CD14-positive monocyte (primary cell): ENCODE results near the gene SCNN1B. TPM values are rescaled to one million over a fixed set of nuclear protein-coding genes. Genes with fewer than 3 reads are reported as not detected.

Source experiments
- DNase-seq, 3 donors: peaks; one replicate each; pipeline ENCODE4 v3.0.0-alpha.2; 2011 to 2022
- H2AFZ ChIP-seq: 2 replicates; pipeline ENCODE4 v1.6.0; 2012; ENCODE audit warnings: mild to moderate bottlenecking, low read depth, low read length, inconsistent platforms; ENCODE audit not compliant: insufficient read depth, poor library complexity, severe bottlenecking
- H3K27ac ChIP-seq, 2 donors: 1 replicate in 1 of 2; 2 replicates in 1 of 2; pipeline ENCODE4 v1.5.1; 2012 to 2013; ENCODE audit warnings: low read length in 2 of 2, control low read depth in 1 of 2, inconsistent platforms in 1 of 2, low read depth in 1 of 2, mild to moderate bottlenecking in 1 of 2
- H3K27me3 ChIP-seq, 2 donors: one replicate each; pipeline versions ENCODE4 v1.6.0 to v1.6.1; 2011 to 2013; ENCODE audit warnings: low read length in 2 of 2; ENCODE audit not compliant: control insufficient read depth in 2 of 2, insufficient read depth in 2 of 2
- H3K36me3 ChIP-seq, 2 donors: replicated peaks in 1 of 2; 1 replicate in 1 of 2; 2 replicates in 1 of 2; pipeline versions ENCODE4 v1.5.1 to v1.6.1; 2012 to 2013; ENCODE audit warnings: low read length in 2 of 2, control low read depth in 1 of 2, inconsistent platforms in 1 of 2, mild to moderate bottlenecking in 1 of 2; ENCODE audit not compliant: insufficient read depth in 2 of 2, control insufficient read depth in 1 of 2
- H3K4me1 ChIP-seq, 2 donors: 1 replicate in 1 of 2; 2 replicates in 1 of 2; pipeline versions ENCODE4 v1.5.1 to v1.6.1; 2012 to 2013; ENCODE audit warnings: low read length in 2 of 2, control low read depth in 1 of 2, inconsistent platforms in 1 of 2, mild to moderate bottlenecking in 1 of 2, moderate library complexity in 1 of 2; ENCODE audit not compliant: insufficient read depth in 2 of 2, control insufficient read depth in 1 of 2
- H3K4me2 ChIP-seq: replicated peaks from 2 replicates; pipeline ENCODE3; 2012; ENCODE audit warnings: low read length, moderate library complexity, mild to moderate bottlenecking; ENCODE audit not compliant: poor library complexity, severe bottlenecking; ENCODE audit errors: extremely low read depth
- H3K4me3 ChIP-seq, 3 experiments: fragments of 200-600 bp in 1 of 3; sonication (generic) in 1 of 3; replicated peaks in 1 of 3; 1 replicate in 2 of 3; 2 replicates in 1 of 3; pipeline ENCODE4 v1.5.1; 2011 to 2013; ENCODE audit warnings: low read length in 3 of 3, mild to moderate bottlenecking in 3 of 3, control low read depth in 2 of 3, low read depth in 2 of 3, inconsistent platforms in 1 of 3, moderate library complexity in 1 of 3
- H3K79me2 ChIP-seq: 2 replicates; pipeline ENCODE4 v1.6.0; 2012; ENCODE audit warnings: mild to moderate bottlenecking, control low read depth, inconsistent platforms, low read length, moderate library complexity; ENCODE audit not compliant: insufficient read depth
- H3K9ac ChIP-seq: 2 replicates; pipeline ENCODE4 v1.6.0; 2017; ENCODE audit warnings: low read length, mild to moderate bottlenecking; ENCODE audit not compliant: insufficient read depth, poor library complexity, severe bottlenecking
- H3K9me3 ChIP-seq, 2 donors: replicated peaks in 1 of 2; 1 replicate in 1 of 2; 2 replicates in 1 of 2; pipeline versions ENCODE4 v1.5.1 to v1.6.1; 2012 to 2013; ENCODE audit warnings: low read length in 2 of 2, control low read depth in 1 of 2; ENCODE audit not compliant: control insufficient read depth in 1 of 2, insufficient read depth in 1 of 2
- H4K20me1 ChIP-seq: 2 replicates; pipeline ENCODE4 v1.6.0; 2012; ENCODE audit warnings: mild to moderate bottlenecking, low read length, control low read depth, moderate library complexity; ENCODE audit not compliant: insufficient read depth
- H3K27ac Mint-ChIP-seq, 7 donors: one replicate each; pipeline ENCODE4 v1.8.0; 2020; ENCODE audit warnings: mild to moderate bottlenecking in 7 of 7, mixed read lengths in 7 of 7, moderate library complexity in 6 of 7, inconsistent platforms in 2 of 7
- H3K27me3 Mint-ChIP-seq, 3 donors: one replicate each; pipeline ENCODE4 v1.8.0; 2021 to 2022; ENCODE audit warnings: low read depth in 3 of 3, mild to moderate bottlenecking in 3 of 3, mixed read lengths in 3 of 3, moderate library complexity in 3 of 3, inconsistent platforms in 1 of 3
- H3K36me3 Mint-ChIP-seq, 2 donors: one replicate each; pipeline ENCODE4 v1.8.0; 2020; ENCODE audit warnings: mixed read lengths in 2 of 2, inconsistent platforms in 1 of 2, mild to moderate bottlenecking in 1 of 2
- H3K4me1 Mint-ChIP-seq: one replicate; pipeline ENCODE4 v1.8.0; 2020; ENCODE audit warnings: mild to moderate bottlenecking, mixed read lengths
- H3K4me3 Mint-ChIP-seq, 2 donors: one replicate each; pipeline ENCODE4 v1.8.0; 2020; ENCODE audit warnings: mild to moderate bottlenecking in 2 of 2, mixed read lengths in 2 of 2, moderate library complexity in 1 of 2
- H3K9me3 Mint-ChIP-seq, 7 donors: one replicate each; pipeline ENCODE4 v1.8.0; 2020 to 2022; ENCODE audit warnings: mixed read lengths in 7 of 7, mild to moderate bottlenecking in 6 of 7, moderate library complexity in 6 of 7, inconsistent platforms in 2 of 7
- CTCF ChIP-seq: fragments of 200-600 bp; IDR thresholded peaks from one replicate; pipeline ENCODE4 v1.8.0; 2022; ENCODE audit warnings: antibody characterized with exemption, mild to moderate bottlenecking
- WGBS: methylation state at CpG from one replicate; pipeline ENCODE4 v1.1.5; 2013; ENCODE audit warnings: missing lambda C conversion rate; ENCODE audit not compliant: insufficient coverage; 5-methylcytosine and 5-hydroxymethylcytosine counted together
- intact Hi-C, 2 donors: fragments of 100-400 bp; cut with micrococcal nuclease; formaldehyde crosslinking; loops; one replicate each; pipeline versions ENCODE4 v1.15.0 to v1.15.1; 2023
- polyA plus RNA-seq, 3 donors: library from polyadenylated mRNA; depleted of rRNA in 1 of 3; unstranded in 2 of 3; stranded (reverse) in 1 of 3; fragments of 300-500 nt in 2 of 3; fragments of >200 nt in 1 of 3; fragmentation: Illumina TruSeq in 2 of 3; gene quantifications; 1 replicate in 2 of 3; 2 replicates in 1 of 3; pipeline ENCODE4 v1.2.3, GENCODE V29; 2012 to 2021

SCNN1B gene
- polyA plus RNA-seq, 3 donors = not detected

GRCh38 chr16:23294260-23294659 lies 7.8 kb upstream of the SCNN1B start:
- no peak overlapping the region for H3K4me3 Mint-ChIP-seq

DNA sequence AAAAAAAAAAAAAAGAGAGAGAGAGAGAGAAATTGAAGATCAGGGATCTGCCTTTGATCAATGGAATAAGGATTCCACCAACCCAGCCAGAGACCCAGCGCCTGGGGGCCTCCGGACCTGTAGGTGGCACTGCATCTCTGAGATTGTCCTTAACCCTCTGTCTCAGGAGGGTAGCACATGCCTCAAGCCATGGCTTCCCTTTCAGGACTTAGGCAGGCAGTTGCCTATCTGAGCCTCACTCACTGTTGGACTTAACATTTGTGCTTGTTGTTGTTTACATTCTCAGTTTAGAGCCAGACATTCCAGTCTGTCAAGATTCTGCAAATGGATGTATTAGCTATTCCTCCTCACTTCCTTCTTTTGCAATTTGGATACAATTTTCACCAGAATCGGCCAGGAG lies 5.1 kb upstream of the SCNN1B start:
- intact Hi-C loops = no loop called here
- Histone ChIP-seq H3K4me2 (no peak overlapping the region), H3K79me2 (no peaks in the 10 kb centered on the region), H2AFZ (no peak overlapping the region), H3K27ac (no peak overlapping the region), H3K9ac (no peak overlapping the region), H4K20me1 (no peaks in the 10 kb centered on the region), H3K36me3 (no peaks in the 10 kb centered on the region), H3K4me1 (no peaks in the 10 kb centered on the region), H3K9me3 (no peaks in the 10 kb centered on the region), H3K27me3 (peaks cover 7 to 25% of the 10 kb centered on the region in 2 donors), H3K4me3 (no peak overlapping the region)
- WGBS = 100% methylated on average over 1 of the region's 3 CpGs
- no peak overlapping the region for H3K27ac Mint-ChIP-seq
- H3K27me3 Mint-ChIP-seq = peaks cover 22 to 37% (median 26%) of the 10 kb centered on the region in 3 donors
- H3K9me3 Mint-ChIP-seq = peaks cover 0 to 4% (median 2%) of the 10 kb centered on the region in 7 donors
- no peak for TF ChIP-seq CTCF
- no peaks in the 10 kb centered on the region for H3K36me3 Mint-ChIP-seq
- no peak for DNase-seq
- no peak overlapping the region for H3K4me3 Mint-ChIP-seq
- H3K4me1 Mint-ChIP-seq = no peaks in the 10 kb centered on the region

More at GRCh38 chr16:23294260-23294659, 7.8 kb upstream of the SCNN1B start:
- intact Hi-C loops = no loop called here
- Histone ChIP-seq H2AFZ (no peak overlapping the region), H3K4me3 (no peak overlapping the region), H4K20me1 (no peaks in the 10 kb centered on the region), H3K4me1 (no peaks in the 10 kb centered on the region), H3K36me3 (no peaks in the 10 kb centered on the region), H3K79me2 (no peaks in the 10 kb centered on the region), H3K27me3 (peaks cover 0 to 8% of the 10 kb centered on the region in 2 donors), H3K4me2 (no peak overlapping the region), H3K27ac (no peak overlapping the region), H3K9ac (no peak overlapping the region), H3K9me3 (no peaks in the 10 kb centered on the region)
- H3K36me3 Mint-ChIP-seq = no peaks in the 10 kb centered on the region
- peaks cover under 1 to 7% (median 3%) of the 10 kb centered on the region in 7 donors for H3K9me3 Mint-ChIP-seq
- H3K27me3 Mint-ChIP-seq = peaks cover 13 to 17% (median 14%) of the 10 kb centered on the region in 3 donors
- DNase-seq = no peak
- no CpG with 5 or more reads among the region's 2 CpGs for WGBS
- H3K27ac Mint-ChIP-seq = no peak overlapping the region
- no peak for TF ChIP-seq CTCF
- H3K4me1 Mint-ChIP-seq = no peaks in the 10 kb centered on the region
